Heart left ventricle (tissue), 13 donors: ENCODE measurements around the gene PGM1.

Experiments
- CTCF ChIP-seq, 12 donors: fragments of 200-600 bp; sonication (generic) in 4 of 12; IDR thresholded peaks; one replicate each; pipeline versions ENCODE4 v1.5.0 to v1.8.0; 2018 to 2022; ENCODE audit warnings: antibody characterized with exemption in 12 of 12, mild to moderate bottlenecking in 5 of 12
- POLR2A ChIP-seq, 2 donors: fragments of 450-650 bp; IDR thresholded peaks; one replicate each; pipeline ENCODE4 v1.6.1; 2017; ENCODE audit warnings: antibody characterized with exemption in 2 of 2, mild to moderate bottlenecking in 2 of 2, moderate library complexity in 2 of 2
- donor health status: ischemic (EF 13 %, LVEDD 7.1; RV severe dilation, severe dysfunction).
- donor health status: DM: no; HTN: yes; CAD: no.
- donor health status: DM: no; HTN: no; CAD: no.
- donor health status: ischemic (EF 25% LVEDD 6.9; RV normal size, moderate dysfunction).
- donor health status: ischemic (EF 25% LVEDD 5.7; RV mildly dilated, moderate dysfunction).
- donor health status: ischemic (EF 35%, LVEDD 5.7; RV mildly dilated, moderate dysfunction).
- donor health status: nonischemic (EF 11% LVEDD 7.7; RV severe dilation, severe dysfunction).
- donor health status: DM: yes; HTN: yes; CAD: no.
- donor health status: PGD.
- donor health status: ischemic (EF 29% LVEDD 5.4; RV normal size, mild dysfunction).
- donor health status: nonischemic (EF 23%, LVEDD 6.1; RV moderate dilation, normal function).

DNA sequence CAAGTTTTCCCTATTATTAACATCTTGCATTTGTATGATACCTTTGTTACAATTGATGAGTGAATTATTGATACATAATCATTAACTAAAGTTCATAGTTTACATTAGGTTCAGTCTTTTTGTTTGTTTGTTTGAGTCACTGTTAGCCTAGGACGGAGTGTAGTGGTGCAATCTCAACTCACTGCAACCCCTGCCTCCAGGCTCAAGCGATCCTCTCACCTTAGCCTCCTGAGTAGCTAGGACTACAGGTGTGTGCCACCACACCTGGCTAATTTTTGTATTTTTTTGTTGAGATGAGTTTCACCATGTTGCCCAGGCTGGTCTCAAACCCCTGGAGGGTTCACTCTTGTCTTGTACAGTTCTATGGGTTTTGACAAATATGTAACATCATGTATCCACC is 33.9 kb upstream of the PGM1 start:
- TF ChIP-seq CTCF (IDR thresholded peaks at IDR 0.05) (no peak), POLR2A (IDR thresholded peaks at IDR 0.05) (no peak)
